ENCODE results near the gene SFXN1.

DNA sequence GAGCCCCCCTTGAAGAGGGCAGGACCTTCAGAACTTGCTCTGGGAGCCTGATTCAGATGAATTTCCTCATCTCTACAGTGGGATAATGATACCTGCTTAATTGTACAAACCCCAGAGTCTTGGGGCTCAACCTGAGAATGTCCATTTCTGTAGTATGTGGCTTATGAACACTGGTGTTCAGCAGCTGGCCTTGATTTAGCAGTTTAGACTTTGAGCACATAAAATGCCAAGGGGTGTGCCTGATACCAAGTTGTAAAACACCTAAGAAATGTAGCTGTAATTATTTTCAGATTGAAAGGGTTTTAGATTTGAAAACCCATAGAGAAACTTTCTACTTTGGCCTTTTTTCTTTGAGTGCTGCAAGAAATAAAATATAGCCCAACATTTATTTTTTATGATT lies 44.9 kb downstream of the SFXN1 start:
- TF ChIP-seq, protein P1, sequence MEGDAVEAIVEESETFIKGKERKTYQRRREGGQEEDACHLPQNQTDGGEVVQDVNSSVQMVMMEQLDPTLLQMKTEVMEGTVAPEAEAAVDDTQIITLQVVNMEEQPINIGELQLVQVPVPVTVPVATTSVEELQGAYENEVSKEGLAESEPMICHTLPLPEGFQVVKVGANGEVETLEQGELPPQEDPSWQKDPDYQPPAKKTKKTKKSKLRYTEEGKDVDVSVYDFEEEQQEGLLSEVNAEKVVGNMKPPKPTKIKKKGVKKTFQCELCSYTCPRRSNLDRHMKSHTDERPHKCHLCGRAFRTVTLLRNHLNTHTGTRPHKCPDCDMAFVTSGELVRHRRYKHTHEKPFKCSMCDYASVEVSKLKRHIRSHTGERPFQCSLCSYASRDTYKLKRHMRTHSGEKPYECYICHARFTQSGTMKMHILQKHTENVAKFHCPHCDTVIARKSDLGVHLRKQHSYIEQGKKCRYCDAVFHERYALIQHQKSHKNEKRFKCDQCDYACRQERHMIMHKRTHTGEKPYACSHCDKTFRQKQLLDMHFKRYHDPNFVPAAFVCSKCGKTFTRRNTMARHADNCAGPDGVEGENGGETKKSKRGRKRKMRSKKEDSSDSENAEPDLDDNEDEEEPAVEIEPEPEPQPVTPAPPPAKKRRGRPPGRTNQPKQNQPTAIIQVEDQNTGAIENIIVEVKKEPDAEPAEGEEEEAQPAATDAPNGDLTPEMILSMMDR (IDR thresholded peaks at IDR 0.05): no peak
- no peak for TF ChIP-seq POLR2A (IDR thresholded peaks at IDR 0.05)
